GM19438 (cell line): ENCODE data around the gene OIT3.

ENCODE experiments used
- ATAC-seq: cut with Tn5 transposase; IDR thresholded peaks from one replicate; pipeline ENCODE4 v1.9.1; 2021; ENCODE audit warnings: low read depth; ENCODE audit not compliant: unreplicated experiment

OIT3 gene

DNA sequence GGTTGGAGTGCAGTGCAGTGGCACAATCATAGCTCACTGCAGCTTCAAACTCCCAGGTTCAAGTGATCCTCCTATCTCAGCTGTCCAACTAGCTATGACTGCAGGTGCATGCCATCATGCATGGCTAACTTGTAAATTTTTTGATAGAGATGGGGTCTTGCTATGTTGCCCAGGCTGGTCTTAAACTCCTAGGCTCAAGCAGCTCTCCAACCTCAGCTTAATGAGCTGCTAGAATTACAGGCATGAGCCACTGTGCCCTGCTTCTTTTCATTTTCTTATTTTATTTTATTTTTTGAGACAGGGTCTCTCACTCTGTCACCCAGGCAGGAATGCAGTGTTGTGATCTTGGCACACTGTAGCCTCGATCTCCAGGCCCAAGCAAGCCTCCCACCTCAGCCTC is 53.4 kb downstream of the OIT3 start:
- ATAC-seq: no peak

- ATAC-seq: no peak
Observed at GRCh38 chr10:72948762-72949161, 55.2 kb downstream of the OIT3 start.

GRCh38 chr10:72951760-72952159 is 58.2 kb downstream of the OIT3 start:
- no peak for ATAC-seq

DNA sequence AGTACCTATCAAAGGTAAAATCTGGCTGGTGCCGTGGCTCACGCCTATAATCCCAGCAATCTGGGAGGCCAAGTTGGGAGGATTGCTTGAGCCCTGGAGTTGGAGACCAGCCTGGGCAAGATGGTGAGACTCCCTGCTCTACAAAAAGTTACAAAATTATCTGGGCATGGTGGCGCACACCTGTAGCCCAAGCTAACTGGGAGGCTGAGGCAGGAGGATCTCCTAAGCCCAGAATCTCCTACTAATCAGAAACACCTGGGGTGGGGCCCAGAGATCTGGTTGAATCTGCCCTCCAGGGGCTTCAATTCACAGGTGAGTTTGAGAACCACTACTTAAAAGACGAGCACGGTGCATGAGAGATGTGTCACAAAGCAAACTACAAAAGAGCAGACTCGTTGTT is 58.6 kb downstream of the OIT3 start:
- no peak for ATAC-seq

DNA sequence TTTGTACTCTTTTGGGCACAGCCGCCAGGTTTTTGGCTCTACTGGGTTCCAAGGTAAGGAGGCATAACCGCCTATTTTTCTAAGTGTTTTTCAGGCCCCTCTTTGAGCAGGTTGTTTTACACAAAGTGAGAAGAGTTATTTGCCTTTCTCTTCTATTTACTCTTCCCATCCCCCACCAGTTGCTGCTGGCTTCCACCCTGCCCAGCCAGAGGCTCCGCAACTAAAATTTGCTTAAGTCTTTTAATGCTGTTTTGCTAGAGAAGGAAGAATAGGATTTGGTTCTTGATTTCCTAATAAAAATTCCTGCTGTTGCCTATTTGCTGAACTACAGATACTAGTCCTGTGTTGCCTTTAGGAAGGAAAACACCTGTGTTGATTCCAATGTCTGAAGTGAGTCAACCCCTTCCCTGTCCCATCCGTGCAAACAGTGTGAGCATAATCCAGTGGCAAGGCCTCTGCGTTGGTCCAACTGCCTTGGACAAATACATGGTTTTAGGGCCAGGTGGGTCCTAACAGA is 59.2 kb downstream of the OIT3 start:
- no peak for ATAC-seq

DNA sequence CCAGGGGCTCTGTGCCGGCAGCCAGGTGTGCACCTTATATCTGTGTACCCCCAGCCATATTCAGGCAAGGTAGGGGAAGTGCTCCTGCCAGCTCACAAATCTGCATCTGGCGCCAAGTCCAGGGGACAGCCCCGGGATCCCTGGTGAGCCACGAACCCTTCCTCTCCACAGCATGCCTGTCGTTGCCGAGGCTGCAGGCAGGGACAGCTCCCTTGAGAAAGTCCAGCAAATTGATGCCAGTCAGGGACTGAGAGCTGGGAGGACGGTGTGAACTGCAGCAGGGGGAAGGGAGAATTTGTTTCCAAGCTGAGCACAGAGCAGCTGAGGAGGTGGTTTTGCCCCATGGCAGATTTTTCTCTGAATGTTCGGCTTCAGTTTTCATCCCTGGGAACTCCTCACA is 60.1 kb downstream of the OIT3 start:
- ATAC-seq: no peak

- no peak for ATAC-seq
Observed at GRCh38 chr10:72954230-72954595, 60.7 kb downstream of the OIT3 start.

GRCh38 chr10:72954596-72955554 is 61.3 kb downstream of the OIT3 start, which contains the start of gene PLA2G12B:
PLA2G12B (minus strand) TSS chr10:72954806; CDS start chr10:72954685, 121 bp downstream.
- ATAC-seq: no peak

DNA sequence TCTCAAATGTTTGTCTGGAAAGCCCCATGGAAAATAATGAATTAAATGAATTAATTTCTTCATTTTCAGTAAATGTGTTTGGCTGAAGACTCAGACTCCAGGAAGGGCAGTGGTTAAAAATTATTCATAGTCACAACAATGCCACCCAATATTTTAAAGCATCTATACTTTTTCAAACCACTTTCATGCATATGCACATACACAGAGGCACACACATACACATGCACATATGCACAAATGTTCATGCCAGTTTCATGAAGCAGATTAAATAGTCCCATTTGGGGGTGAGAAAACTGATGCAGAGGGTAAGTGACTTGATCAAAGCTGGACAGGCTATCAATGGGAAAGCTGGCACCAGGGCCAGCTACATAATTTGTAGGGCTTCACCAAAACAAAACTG is 62.5 kb downstream of the OIT3 start:
- ATAC-seq: no peak

DNA sequence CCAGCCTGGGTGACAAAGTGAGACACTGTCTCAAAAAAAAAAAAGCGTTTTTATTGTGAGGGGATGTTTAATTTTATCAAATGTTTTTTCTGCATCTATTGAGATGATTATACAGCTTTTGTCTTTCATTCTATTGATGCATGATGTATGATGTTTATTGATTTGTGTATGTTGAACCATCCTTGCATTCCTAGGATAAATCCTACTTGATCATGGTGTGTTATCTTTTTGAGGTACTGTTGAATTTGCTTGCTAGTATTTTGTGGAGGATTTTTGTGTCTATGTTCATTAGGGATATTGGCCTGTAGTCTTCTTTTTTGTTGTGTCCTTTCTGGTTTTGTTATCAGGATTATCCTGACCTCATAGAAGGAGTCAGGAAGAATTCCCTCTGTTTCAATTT is 83.3 kb downstream of the OIT3 start:
- ATAC-seq: no peak

GRCh38 chr10:72979709-72980108 is 86.2 kb downstream of the OIT3 start:
- no peak for ATAC-seq

DNA sequence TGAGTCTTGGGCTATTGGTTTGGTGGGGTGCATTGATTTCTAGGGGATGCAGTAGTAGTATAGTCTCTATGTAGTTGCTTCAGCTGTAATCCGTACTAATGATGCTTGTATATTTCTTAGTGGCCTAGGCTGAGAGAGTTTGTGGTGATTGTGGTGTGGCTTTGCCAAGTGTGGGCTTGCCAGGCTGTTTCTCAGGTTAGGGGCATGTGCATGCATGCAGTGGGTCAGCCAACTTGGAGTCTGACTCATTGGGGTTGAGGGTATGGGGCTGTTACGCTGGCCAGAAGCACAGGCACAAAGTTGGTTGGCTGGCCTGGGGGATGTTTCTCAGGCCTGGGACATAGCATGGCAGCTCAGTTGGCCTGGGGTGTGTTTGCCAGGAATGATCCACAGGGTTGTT is 86.8 kb downstream of the OIT3 start:
- no peak for ATAC-seq

DNA sequence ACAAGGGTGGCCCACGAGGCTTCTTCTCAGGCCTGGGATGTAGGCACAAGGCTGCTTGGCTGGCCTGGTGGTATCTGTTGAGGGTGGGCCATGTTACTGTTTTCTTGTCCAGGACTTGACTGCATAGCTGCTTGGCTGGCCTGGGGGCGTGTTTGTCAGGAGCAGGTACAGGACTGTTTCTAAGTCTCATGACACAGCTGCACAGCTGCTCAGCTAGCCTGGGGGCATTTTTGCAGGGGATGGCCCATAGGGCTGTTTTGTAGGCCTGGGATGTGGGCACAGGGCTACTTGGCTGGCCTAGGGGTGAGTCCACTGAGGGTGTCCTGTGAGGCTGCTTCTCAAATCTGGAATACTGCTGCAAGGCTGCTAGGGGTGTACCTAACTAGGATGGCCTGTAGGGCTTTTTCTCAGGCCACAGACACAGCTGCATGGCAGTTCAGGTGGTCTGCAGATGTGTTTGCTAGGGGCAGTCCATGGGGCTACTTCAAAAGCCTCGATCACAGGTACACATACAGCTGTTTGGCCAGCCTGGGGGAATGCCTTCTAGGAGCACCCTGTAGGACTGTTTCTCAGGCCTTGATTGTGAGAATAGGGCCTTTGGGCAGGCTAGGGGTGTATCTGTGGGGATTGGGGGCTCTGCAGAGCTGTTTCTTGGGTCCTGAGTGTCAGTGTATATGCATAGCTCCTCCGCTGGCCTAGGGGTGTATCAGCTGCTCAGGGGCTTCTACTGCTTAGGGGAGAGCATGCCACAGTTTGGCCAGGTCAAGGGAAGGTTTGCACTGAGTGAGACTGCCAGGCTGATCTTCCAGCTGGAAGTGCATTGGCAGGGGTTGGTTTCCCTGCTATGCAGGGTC is 87.7 kb downstream of the OIT3 start:
- no peak for ATAC-seq

DNA sequence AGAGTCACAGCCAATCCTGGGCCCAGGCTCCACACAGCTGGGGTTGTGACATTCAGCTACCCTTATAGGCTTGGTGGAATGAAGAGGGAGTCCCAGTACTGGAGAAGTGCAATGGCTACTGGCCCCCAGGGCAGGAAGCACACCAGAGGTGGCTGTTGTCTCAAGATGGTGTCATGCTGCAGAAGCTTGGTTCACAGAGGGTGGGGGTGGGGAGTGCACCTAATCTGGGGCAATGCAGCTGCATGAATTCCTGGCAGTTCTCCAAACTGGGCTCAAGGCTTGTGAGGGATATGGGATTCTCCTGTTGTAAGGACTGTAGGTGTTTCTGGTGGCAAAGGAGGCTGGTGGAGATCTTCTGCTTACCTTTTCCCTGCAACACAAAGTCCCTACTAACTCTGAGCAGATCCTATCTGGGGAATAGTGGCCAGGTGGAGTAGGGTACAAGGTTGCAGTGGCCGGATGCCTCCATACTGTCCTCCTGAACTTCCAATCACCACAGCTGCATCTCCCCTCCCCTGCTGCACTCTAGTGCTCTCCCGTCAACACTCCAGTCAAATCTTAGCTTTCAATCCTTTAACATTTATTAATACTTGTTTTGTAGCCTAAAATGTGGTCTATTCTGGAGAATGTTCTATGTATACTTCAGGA is 88.5 kb downstream of the OIT3 start:
- no peak for ATAC-seq
